ENCODE data around the gene CEACAM6.
"Not testable (repeated sequence)": the region's sequence is repeated elsewhere in the genome, so short reads cannot be mapped to it uniquely, and the experiment has no call there.

CEACAM6 gene

GRCh38 chr19:41755328-41755913 lies at the start of gene CEACAM6:
TSS of gene CEACAM6 (plus strand) at chr19:41755530. CDS start at chr19:41755639, 109 bp downstream.
- Mint-ChIP-seq H3K4me1 (ENCODE audit: low read depth) (peaks cover 3% of the 10 kb centered on the region), H3K27ac (no peak within 1 kb of the TSS), H3K9me3 (no peaks in the 10 kb centered on the region), H3K4me3 (no peak within 1 kb of the TSS), H3K27me3 (peaks cover 63% of the 10 kb centered on the region), H3K36me3 (ENCODE audit: low read depth) (no peaks in the 10 kb centered on the region)
- no peak for DNase-seq

- peak; percentile 84 for DNase-seq
- Mint-ChIP-seq H3K4me1 (ENCODE audit: low read depth) (peaks cover 5% of the 10 kb centered on the region), H3K4me3 (peak overlapping the region; percentile 68), H3K36me3 (ENCODE audit: low read depth) (no peaks in the 10 kb centered on the region), H3K27me3 (peaks cover 57% of the 10 kb centered on the region), H3K27ac (no peak overlapping the region), H3K9me3 (no peaks in the 10 kb centered on the region)
These were observed 48.4 kb upstream of the CEACAM6 start for GRCh38 chr19:41706741-41707501.

DNA sequence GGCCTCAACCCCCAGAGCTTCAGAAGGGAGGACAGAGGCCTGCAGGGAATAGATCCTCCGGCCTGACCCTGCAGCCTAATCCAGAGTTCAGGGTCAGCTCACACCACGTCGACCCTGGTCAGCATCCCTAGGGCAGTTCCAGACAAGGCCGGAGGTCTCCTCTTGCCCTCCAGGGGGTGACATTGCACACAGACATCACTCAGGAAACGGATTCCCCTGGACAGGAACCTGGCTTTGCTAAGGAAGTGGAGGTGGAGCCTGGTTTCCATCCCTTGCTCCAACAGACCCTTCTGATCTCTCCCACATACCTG lies 47.9 kb upstream of the CEACAM6 start:
- DNase-seq, result no peak
- Mint-ChIP-seq H3K9me3 (no peaks in the 10 kb centered on the region), H3K36me3 (ENCODE audit: low read depth) (no peaks in the 10 kb centered on the region), H3K4me3 (no peak overlapping the region), H3K27me3 (peaks cover 59% of the 10 kb centered on the region), H3K4me1 (ENCODE audit: low read depth) (peaks cover 5% of the 10 kb centered on the region), H3K27ac (no peak overlapping the region)

DNA sequence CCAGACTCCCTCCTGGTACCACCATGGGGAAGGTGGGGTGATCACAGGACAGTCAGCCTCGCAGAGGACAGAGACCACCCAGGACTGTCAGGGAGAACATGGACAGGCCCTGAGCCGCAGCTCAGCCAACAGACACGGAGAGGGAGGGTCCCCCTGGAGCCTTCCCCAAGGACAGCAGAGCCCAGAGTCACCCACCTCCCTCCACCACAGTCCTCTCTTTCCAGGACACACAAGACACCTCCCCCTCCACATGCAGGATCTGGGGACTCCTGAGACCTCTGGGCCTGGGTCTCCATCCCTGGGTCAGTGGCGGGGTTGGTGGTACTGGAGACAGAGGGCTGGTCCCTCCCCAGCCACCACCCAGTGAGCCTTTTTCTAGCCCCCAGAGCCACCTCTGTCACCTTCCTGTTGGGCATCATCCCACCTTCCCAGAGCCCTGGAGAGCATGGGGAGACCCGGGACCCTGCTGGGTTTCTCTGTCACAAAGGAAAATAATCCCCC lies 47.4 kb upstream of the CEACAM6 start:
- Mint-ChIP-seq H3K9me3 (no peaks in the 10 kb centered on the region), H3K4me1 (ENCODE audit: low read depth) (peaks cover 5% of the 10 kb centered on the region), H3K4me3 (no peak overlapping the region), H3K36me3 (ENCODE audit: low read depth) (no peaks in the 10 kb centered on the region), H3K27ac (no peak overlapping the region), H3K27me3 (peaks cover 63% of the 10 kb centered on the region)
- peak; percentile 23 for DNase-seq

GRCh38 chr19:41708481-41708880 lies 46.8 kb upstream of the CEACAM6 start, which contains the start of gene CEACAM5:
TSS of gene CEACAM5 (plus strand) at chr19:41708626. CDS start at chr19:41708732, 106 bp downstream.
- Mint-ChIP-seq H3K4me1 (ENCODE audit: low read depth) (peaks cover 5% of the 10 kb centered on the region), H3K9me3 (no peaks in the 10 kb centered on the region), H3K36me3 (ENCODE audit: low read depth) (no peaks in the 10 kb centered on the region), H3K27me3 (peaks cover 69% of the 10 kb centered on the region), H3K27ac (no peak within 1 kb of the TSS), H3K4me3 (no peak within 1 kb of the TSS)
- peak; percentile 17 for DNase-seq

DNA sequence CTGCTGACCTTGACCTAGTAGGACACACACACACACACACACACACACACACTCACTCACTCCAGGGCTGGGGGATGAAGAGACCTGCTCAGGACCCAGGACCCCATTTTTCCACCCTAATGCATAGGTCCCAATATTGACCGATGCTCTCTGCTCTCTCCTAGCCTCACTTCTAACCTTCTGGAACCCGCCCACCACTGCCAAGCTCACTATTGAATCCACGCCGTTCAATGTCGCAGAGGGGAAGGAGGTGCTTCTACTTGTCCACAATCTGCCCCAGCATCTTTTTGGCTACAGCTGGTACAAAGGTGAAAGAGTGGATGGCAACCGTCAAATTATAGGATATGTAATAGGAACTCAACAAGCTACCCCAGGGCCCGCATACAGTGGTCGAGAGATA lies 45.8 kb upstream of the CEACAM6 start:
- H3K4me3 Mint-ChIP-seq; H3K36me3 Mint-ChIP-seq (ENCODE audit: low read depth); H3K4me1 Mint-ChIP-seq (ENCODE audit: low read depth); H3K27ac Mint-ChIP-seq; H3K9me3 Mint-ChIP-seq: not testable (repeated sequence)
- DNase-seq, result peak; percentile 21
- peaks cover 78% of the 10 kb centered on the region for H3K27me3 Mint-ChIP-seq

GRCh38 chr19:41709951-41710645 lies 45.2 kb upstream of the CEACAM6 start:
- H3K27me3 Mint-ChIP-seq, result peaks cover 78% of the 10 kb centered on the region
- peaks cover 5% of the 10 kb centered on the region for H3K4me1 Mint-ChIP-seq (ENCODE audit: low read depth)
- H3K9me3 Mint-ChIP-seq, result no peaks in the 10 kb centered on the region

DNA sequence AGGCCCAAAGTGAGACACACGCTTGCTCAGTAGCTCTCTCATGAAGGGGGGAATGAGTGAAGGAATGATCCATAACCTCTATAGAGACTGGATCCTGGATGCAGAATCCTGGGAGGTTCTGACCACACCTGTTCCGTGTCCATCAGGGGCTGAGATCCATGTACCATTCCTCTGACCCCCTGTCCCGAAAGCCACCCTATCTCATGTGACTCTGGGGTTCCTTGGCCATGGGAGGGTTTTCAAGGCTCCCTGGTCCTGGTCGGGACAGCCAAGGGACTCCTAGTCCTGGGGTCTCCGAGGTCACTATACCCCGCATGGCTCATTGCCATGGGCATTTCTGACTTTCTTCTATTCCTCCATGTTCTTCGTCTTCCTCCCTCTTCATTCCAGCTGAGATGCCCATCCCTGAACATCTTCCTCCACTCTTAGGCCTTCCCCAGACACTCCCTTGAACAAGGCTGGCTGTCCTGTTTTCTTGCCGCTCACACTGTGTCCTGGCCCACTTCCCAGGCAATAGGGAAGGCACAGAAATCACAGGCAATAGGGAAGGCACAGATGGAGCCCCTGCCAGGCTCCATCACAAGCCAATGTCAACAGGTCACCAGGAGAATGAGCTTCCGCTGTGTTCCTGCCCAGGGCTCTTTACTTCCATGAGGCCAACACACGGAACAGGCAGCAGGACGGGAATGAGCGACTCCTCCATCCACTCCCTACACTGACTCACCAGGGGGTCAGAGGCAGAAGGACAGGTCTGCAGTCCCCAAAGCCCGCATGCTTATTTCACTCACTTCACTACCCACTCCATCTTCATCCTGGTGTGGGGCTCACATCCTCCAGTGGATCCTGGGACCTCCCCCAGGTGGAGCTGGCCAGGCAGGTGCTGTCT lies 43.7 kb upstream of the CEACAM6 start:
- Mint-ChIP-seq H3K27me3 (peaks cover 77% of the 10 kb centered on the region), H3K36me3 (ENCODE audit: low read depth) (no peaks in the 10 kb centered on the region), H3K4me3 (no peak overlapping the region), H3K9me3 (no peaks in the 10 kb centered on the region), H3K4me1 (ENCODE audit: low read depth) (peaks cover 5% of the 10 kb centered on the region), H3K27ac (no peak overlapping the region)
- DNase-seq, result peak; percentile 21

More at GRCh38 chr19:41709951-41710645, 45.2 kb upstream of the CEACAM6 start:
- no peak overlapping the region for H3K4me3 Mint-ChIP-seq
- H3K27ac Mint-ChIP-seq, result no peak overlapping the region
- peak; percentile 9 for DNase-seq
- no peaks in the 10 kb centered on the region for H3K36me3 Mint-ChIP-seq (ENCODE audit: low read depth)

GRCh38 chr19:41714598-41714997 lies 40.7 kb upstream of the CEACAM6 start:
- Mint-ChIP-seq H3K9me3 (no peaks in the 10 kb centered on the region), H3K4me3 (no peak overlapping the region), H3K36me3 (ENCODE audit: low read depth) (no peaks in the 10 kb centered on the region), H3K27ac (no peak overlapping the region), H3K27me3 (peaks cover 81% of the 10 kb centered on the region), H3K4me1 (ENCODE audit: low read depth) (no peaks in the 10 kb centered on the region)
- DNase-seq, result no peak

- DNase-seq, result no peak
- H3K36me3 Mint-ChIP-seq (ENCODE audit: low read depth), result no peaks in the 10 kb centered on the region
- H3K27ac Mint-ChIP-seq, result no peak overlapping the region
- H3K4me1 Mint-ChIP-seq (ENCODE audit: low read depth), result no peaks in the 10 kb centered on the region
- no peak overlapping the region for H3K4me3 Mint-ChIP-seq
- peaks cover 76% of the 10 kb centered on the region for H3K27me3 Mint-ChIP-seq
- H3K9me3 Mint-ChIP-seq, result no peaks in the 10 kb centered on the region
These were observed 36.6 kb upstream of the CEACAM6 start for GRCh38 chr19:41718761-41719160.

DNA sequence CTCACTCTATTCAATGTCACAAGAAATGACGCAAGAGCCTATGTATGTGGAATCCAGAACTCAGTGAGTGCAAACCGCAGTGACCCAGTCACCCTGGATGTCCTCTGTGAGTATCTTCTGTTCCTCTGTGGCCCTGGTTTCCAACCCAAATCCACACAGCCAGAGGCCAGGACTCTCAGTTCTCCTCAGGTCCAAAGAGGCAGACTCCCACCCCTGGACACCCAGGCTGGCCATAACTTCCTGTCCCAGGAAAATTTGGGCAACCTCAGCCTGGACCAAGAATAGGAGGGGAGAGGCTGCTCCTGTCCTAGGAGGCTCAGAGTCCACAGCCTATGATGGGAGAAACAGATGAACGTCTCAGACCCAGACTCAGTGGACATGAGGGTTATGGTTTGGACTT lies 35.2 kb upstream of the CEACAM6 start:
- H3K4me3 Mint-ChIP-seq, result no peak overlapping the region
- no peaks in the 10 kb centered on the region for H3K9me3 Mint-ChIP-seq
- H3K27ac Mint-ChIP-seq, result no peak overlapping the region
- no peaks in the 10 kb centered on the region for H3K4me1 Mint-ChIP-seq (ENCODE audit: low read depth)
- DNase-seq, result no peak
- H3K36me3 Mint-ChIP-seq (ENCODE audit: low read depth), result no peaks in the 10 kb centered on the region
- H3K27me3 Mint-ChIP-seq, result peaks cover 72% of the 10 kb centered on the region

DNA sequence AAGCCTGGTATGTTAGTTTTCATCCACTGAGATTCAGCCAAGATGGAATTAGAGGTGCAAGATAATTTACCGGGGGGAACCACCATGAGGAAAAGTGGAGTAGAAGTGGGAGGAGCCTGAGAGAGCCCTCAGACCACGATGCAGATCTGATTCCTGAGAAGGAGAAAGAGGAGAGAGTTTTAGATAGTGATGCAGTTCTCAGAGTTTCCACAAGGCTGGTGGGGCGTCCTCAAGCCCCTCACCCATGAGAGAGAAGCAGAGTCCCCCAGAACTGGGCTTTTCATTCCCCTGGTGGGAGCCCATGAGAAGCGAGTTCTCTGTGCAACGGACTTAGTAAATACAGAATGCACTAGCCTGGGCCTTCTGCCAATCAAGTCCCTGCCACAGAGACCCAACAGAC lies 28.8 kb upstream of the CEACAM6 start:
- no peak overlapping the region for H3K4me3 Mint-ChIP-seq
- H3K27me3 Mint-ChIP-seq, result peaks cover 58% of the 10 kb centered on the region
- no peak for DNase-seq
- no peaks in the 10 kb centered on the region for H3K4me1 Mint-ChIP-seq (ENCODE audit: low read depth)
- H3K9me3 Mint-ChIP-seq, result no peaks in the 10 kb centered on the region
- no peak overlapping the region for H3K27ac Mint-ChIP-seq
- H3K36me3 Mint-ChIP-seq (ENCODE audit: low read depth), result no peaks in the 10 kb centered on the region

- Mint-ChIP-seq H3K4me1 (ENCODE audit: low read depth) (peaks cover 12% of the 10 kb centered on the region), H3K9me3 (no peaks in the 10 kb centered on the region), H3K36me3 (ENCODE audit: low read depth) (no peaks in the 10 kb centered on the region), H3K27me3 (peaks cover 64% of the 10 kb centered on the region), H3K4me3 (no peak overlapping the region), H3K27ac (no peak overlapping the region)
- no peak for DNase-seq
These were observed 21.2 kb upstream of the CEACAM6 start for GRCh38 chr19:41734156-41734555.

GRCh38 chr19:41734585-41734984 lies 20.7 kb upstream of the CEACAM6 start:
- Mint-ChIP-seq H3K4me1 (ENCODE audit: low read depth) (peaks cover 12% of the 10 kb centered on the region), H3K36me3 (ENCODE audit: low read depth) (no peaks in the 10 kb centered on the region), H3K27me3 (peaks cover 64% of the 10 kb centered on the region), H3K27ac (no peak overlapping the region), H3K4me3 (no peak overlapping the region), H3K9me3 (no peaks in the 10 kb centered on the region)
- DNase-seq, result no peak
